ENCODE measurements around the gene ZFAND2A.

ZFAND2A gene

GRCh38 chr7:1104516-1105179 lies 55.3 kb downstream of the ZFAND2A start:
- DNase-seq = no peak

- no peak for DNase-seq
Measured at GRCh38 chr7:1103789-1104515, 56.0 kb downstream of the ZFAND2A start.

GRCh38 chr7:1103009-1103788 lies 56.8 kb downstream of the ZFAND2A start:
- DNase-seq = no peak

Data from stimulated activated CD4-positive, alpha-beta T cell treated with anti-CD3 and anti-CD28 coated beads, Interleukin-4, amount 100 ng/mL, for 4 hours (primary cell).